Gastroesophageal sphincter (tissue), 4 donors: ENCODE results near the gene FREM1. TPM values are rescaled to one million over a fixed set of nuclear protein-coding genes. Genes with fewer than 3 reads are reported as not detected.

Experiments
- ATAC-seq: fragments of 150-250 bp; one replicate; pipeline ENCODE4 v1.9.1; 2016; ENCODE audit warnings: mild to moderate bottlenecking, moderate library complexity
- H3K27ac ChIP-seq, 4 donors: fragments of 200-600 bp; sonication (generic) in 3 of 4; 1 replicate in 3 of 4; 2 replicates in 1 of 4; pipeline ENCODE4 v1.5.1; 2016 to 2019
- H3K27me3 ChIP-seq: fragments of 200-600 bp; sonication (generic); one replicate; pipeline ENCODE4 v1.5.1; 2019
- H3K36me3 ChIP-seq, 2 donors: fragments of 200-600 bp; sonication (generic); one replicate each; pipeline ENCODE4 v1.5.1; 2019; ENCODE audit warnings: control low read depth in 1 of 2
- H3K4me1 ChIP-seq, 3 donors: fragments of 200-600 bp; sonication (generic); 1 replicate in 2 of 3; 2 replicates in 1 of 3; pipeline ENCODE4 v1.5.1; 2016 to 2019; ENCODE audit warnings: control low read depth in 2 of 3
- H3K4me3 ChIP-seq, 2 donors: fragments of 200-600 bp; sonication (generic); one replicate each; pipeline ENCODE4 v1.5.1; 2019; ENCODE audit warnings: mild to moderate bottlenecking in 1 of 2, moderate library complexity in 1 of 2
- H3K9me3 ChIP-seq, 3 donors: fragments of 200-600 bp; sonication (generic); one replicate each; pipeline ENCODE4 v1.5.1; 2017 to 2019; ENCODE audit warnings: control low read depth in 2 of 3
- EP300 ChIP-seq: sonication (generic); formaldehyde crosslinking; IDR thresholded peaks from one replicate; pipeline ENCODE4 v1.6.1; 2017; ENCODE audit warnings: antibody characterized with exemption, mild to moderate bottlenecking
- POLR2A ChIP-seq, 2 donors: fragments of 450-650 bp; IDR thresholded peaks; one replicate each; pipeline ENCODE4 v1.6.1; 2017; ENCODE audit warnings: antibody characterized with exemption in 2 of 2, mild to moderate bottlenecking in 2 of 2, moderate library complexity in 1 of 2
- POLR2AphosphoS5 ChIP-seq: sonication (generic); formaldehyde crosslinking; IDR thresholded peaks from one replicate; pipeline ENCODE4 v1.6.1; 2017; ENCODE audit warnings: antibody characterized with exemption
- WGBS, 2 donors: methylation state at CpG; one replicate each; pipeline ENCODE4 v1.1.5; 2018; ENCODE audit warnings: low coverage in 1 of 2; 5-methylcytosine and 5-hydroxymethylcytosine counted together
- total RNA-seq, 4 donors: library from RNA; depleted of rRNA; stranded (reverse); fragments of >200 nt; gene quantifications; one replicate each; pipeline ENCODE4 v1.1.0, GENCODE V29; 2016
- TF ChIP-seq, protein P1 (sequence below), 4 experiments: fragments of 200-600 bp in 2 of 4; fragments of 450-650 bp in 2 of 4; sonication (generic) in 1 of 4; IDR thresholded peaks; one replicate each; pipeline ENCODE4 v1.5.1; 2017 to 2019; ENCODE audit warnings: antibody characterized with exemption in 4 of 4, mild to moderate bottlenecking in 2 of 4, moderate library complexity in 2 of 4

The FREM1 gene
- total RNA-seq, 4 donors from 2014 or later, result 0.59 to 4.8 (median 2.7) TPM

DNA sequence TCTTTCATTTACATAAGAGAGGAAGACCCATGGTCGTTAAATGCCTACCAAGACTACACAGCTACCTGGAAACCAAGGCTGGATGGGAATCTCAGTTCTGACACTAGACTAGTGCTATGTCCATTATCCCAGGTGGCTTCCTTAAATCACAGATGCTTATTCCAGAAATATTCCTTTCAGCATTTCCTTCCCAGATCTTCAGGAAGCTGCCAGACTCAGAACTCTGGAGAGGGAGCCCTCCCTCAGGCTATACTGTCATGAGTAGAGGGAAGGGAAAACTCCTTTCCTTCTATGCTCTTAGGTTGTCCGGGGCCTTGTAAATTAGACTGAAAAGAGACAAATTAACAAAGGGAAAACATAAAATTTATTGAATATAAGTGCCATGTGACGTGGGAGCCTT is 20.8 kb downstream of the FREM1 start:
- H3K4me3 ChIP-seq, result no peak overlapping the region
- no peak overlapping the region for H3K27ac ChIP-seq
- no peaks in the 10 kb centered on the region for H3K27me3 ChIP-seq
- no peaks in the 10 kb centered on the region for H3K9me3 ChIP-seq
- ATAC-seq, result no peak
- no peak for TF ChIP-seq EP300
- TF ChIP-seq POLR2A (IDR thresholded peaks at IDR 0.05), result no peak
- TF ChIP-seq, protein P1, sequence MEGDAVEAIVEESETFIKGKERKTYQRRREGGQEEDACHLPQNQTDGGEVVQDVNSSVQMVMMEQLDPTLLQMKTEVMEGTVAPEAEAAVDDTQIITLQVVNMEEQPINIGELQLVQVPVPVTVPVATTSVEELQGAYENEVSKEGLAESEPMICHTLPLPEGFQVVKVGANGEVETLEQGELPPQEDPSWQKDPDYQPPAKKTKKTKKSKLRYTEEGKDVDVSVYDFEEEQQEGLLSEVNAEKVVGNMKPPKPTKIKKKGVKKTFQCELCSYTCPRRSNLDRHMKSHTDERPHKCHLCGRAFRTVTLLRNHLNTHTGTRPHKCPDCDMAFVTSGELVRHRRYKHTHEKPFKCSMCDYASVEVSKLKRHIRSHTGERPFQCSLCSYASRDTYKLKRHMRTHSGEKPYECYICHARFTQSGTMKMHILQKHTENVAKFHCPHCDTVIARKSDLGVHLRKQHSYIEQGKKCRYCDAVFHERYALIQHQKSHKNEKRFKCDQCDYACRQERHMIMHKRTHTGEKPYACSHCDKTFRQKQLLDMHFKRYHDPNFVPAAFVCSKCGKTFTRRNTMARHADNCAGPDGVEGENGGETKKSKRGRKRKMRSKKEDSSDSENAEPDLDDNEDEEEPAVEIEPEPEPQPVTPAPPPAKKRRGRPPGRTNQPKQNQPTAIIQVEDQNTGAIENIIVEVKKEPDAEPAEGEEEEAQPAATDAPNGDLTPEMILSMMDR (IDR thresholded peaks at IDR 0.05), result no peak
- H3K36me3 ChIP-seq, result no peaks in the 10 kb centered on the region
- H3K4me1 ChIP-seq, result no peaks in the 10 kb centered on the region
- WGBS, 2 donors, result 59 to 69% methylated on average over 2 to 3 of the region's 3 CpGs

DNA sequence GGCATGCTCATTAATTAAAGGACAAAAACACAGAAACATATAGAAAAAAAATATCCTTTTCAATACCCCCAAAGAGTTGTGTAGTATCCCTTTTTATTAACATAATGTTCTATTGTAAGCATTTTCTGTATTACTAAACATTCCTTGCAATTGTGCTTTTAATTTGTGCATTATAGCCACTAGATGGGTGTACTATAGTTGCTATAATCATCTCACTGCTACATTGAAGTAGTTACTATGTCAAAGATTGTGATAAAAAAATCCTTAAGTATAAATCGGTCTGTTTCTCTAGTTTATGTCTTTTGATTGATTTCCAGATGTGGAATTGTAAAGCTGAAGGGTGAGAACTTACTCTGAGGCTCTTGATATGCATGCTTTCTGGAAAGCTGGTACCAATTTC is 21.4 kb downstream of the FREM1 start:
- no peak for ATAC-seq

DNA sequence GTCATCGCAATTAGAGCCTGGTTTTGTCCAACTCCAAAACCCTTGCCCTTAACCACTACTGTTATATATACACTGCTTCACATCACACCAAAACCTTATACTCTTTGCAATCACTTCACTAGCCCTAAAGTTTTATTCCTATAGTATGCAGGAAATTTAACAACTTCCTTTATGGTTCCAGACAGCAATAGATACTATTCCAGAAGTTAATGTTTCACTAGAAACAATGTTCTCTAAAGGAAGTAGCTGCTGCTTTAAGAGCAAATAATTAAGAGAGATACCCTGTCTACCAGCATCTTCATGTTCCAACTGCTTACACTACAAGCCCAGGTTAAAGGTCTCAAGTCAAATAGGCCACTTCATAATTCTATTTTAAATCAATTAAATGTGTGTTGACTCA is 22.0 kb downstream of the FREM1 start:
- Histone ChIP-seq H3K9me3 (no peaks in the 10 kb centered on the region), H3K36me3 (no peaks in the 10 kb centered on the region), H3K4me1 (no peaks in the 10 kb centered on the region), H3K4me3 (no peak overlapping the region), H3K27me3 (no peaks in the 10 kb centered on the region), H3K27ac (no peak overlapping the region)
- no peak for ATAC-seq
- TF ChIP-seq POLR2AphosphoS5 (no peak), EP300 (no peak), POLR2A (IDR thresholded peaks at IDR 0.05) (no peak)
- TF ChIP-seq, protein P1 (IDR thresholded peaks at IDR 0.05), result no peak
- 88 to 95% methylated on average over 1 of the region's 1 CpG for WGBS, 2 donors

More for the DNA sequence above, 21.4 kb downstream of the FREM1 start:
- no peaks in the 10 kb centered on the region for H3K36me3 ChIP-seq
- no peaks in the 10 kb centered on the region for H3K9me3 ChIP-seq
- H3K4me1 ChIP-seq, result no peaks in the 10 kb centered on the region
- H3K27ac ChIP-seq, result no peak overlapping the region
- WGBS, 2 donors, result 13 to 25% methylated on average over 1 of the region's 1 CpG
- H3K27me3 ChIP-seq, result no peaks in the 10 kb centered on the region
- TF ChIP-seq EP300, result no peak
- no peak for TF ChIP-seq POLR2A (IDR thresholded peaks at IDR 0.05)
- no peak for TF ChIP-seq POLR2AphosphoS5
- TF ChIP-seq, protein P1 (IDR thresholded peaks at IDR 0.05), result no peak
- H3K4me3 ChIP-seq, result no peak overlapping the region

DNA sequence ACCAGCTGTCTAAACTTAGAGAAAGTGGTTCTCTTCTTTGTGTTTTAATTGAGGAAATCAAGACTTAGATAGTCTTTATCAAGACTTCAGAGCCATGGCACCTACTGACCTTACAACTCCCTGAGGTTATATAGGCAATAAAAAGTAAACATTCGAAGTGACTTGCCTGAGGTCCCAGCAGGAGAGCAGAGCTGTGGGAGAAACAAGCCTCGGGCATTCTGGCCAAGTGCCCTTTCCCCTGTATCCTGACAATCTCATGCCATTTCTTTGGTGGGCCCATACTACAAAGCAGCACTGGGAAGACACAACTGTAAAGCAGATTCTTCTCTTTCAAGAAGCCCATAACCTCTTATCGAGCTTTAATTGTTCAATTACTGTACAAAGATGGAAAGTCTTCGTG is 23.1 kb downstream of the FREM1 start:
- 68 to 73% methylated on average over 2 to 4 of the region's 4 CpGs for WGBS, 2 donors
- no peak for ATAC-seq
- H3K4me3 ChIP-seq, result no peak overlapping the region
- H3K4me1 ChIP-seq, result no peaks in the 10 kb centered on the region
- no peaks in the 10 kb centered on the region for H3K27me3 ChIP-seq
- no peaks in the 10 kb centered on the region for H3K9me3 ChIP-seq
- no peaks in the 10 kb centered on the region for H3K36me3 ChIP-seq
- no peak for TF ChIP-seq POLR2AphosphoS5
- no peak for TF ChIP-seq EP300
- TF ChIP-seq POLR2A (IDR thresholded peaks at IDR 0.05), result no peak
- TF ChIP-seq, protein P1 (IDR thresholded peaks at IDR 0.05), result no peak
- H3K27ac ChIP-seq, result no peak overlapping the region

DNA sequence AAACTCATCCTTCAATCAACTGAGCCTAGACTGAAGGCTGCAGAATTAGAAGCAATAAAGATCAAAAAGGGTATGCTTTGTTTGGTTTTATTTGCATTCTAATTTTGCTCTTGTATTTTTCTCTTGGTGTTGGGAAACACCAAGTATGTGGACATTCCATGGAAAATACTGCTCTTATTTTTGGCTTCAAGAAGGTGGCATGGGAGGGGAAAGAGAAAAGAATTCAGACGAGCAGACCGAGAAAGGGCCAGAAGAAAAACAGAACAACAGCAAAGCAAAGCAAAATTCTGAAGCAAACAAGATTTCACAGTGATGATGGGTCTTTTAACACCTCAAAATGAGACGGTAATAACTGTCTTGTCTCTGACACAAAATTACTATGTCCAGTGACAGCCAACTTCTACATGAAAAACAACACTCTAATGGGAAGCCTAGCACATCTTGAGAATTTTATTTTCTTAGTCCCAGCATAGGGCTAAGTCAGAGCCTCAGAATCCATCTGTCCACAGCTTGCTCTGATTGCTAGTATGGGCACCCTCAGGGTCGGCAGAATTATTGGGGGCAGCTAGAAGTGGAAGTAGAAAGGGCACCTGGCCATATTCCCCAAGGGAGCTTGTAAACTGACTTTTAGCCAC is 26.8 kb downstream of the FREM1 start:
- Histone ChIP-seq H3K9me3 (no peaks in the 10 kb centered on the region), H3K36me3 (no peaks in the 10 kb centered on the region), H3K4me3 (no peak overlapping the region), H3K27ac (peak overlapping the region in 3 of 4 donors; percentile 14 to 64 (median 62)), H3K27me3 (no peaks in the 10 kb centered on the region), H3K4me1 (no peaks in the 10 kb centered on the region)
- TF ChIP-seq POLR2AphosphoS5, result peak; percentile 12
- TF ChIP-seq, protein P1 (IDR thresholded peaks at IDR 0.05), result no peak
- no peak for TF ChIP-seq EP300
- 25 to 40% methylated on average over 1 to 4 of the region's 4 CpGs for WGBS, 2 donors
- ATAC-seq, result peak; percentile 50
